Mucosa of descending colon (tissue), 3 donors: ENCODE measurements around the gene ROBO2. TPM values are rescaled to one million over a fixed set of nuclear protein-coding genes. Genes with fewer than 3 reads are reported as not detected.

ENCODE experiments used
- ATAC-seq: fragments of 200-7000 bp; cut with Tn5 transposase; one replicate; pipeline ENCODE4 v1.9.1; 2020; ENCODE audit warnings: mild to moderate bottlenecking, moderate library complexity
- DNase-seq, 3 donors: peaks; one replicate each; pipeline ENCODE4 v3.0.0-alpha.2; 2020
- H3K36me3 ChIP-seq: fragments of 200-600 bp; one replicate; pipeline ENCODE4 v1.8.0; 2021; ENCODE audit warnings: low read depth, mild to moderate bottlenecking
- H3K4me1 ChIP-seq: fragments of 200-600 bp; one replicate; pipeline ENCODE4 v1.8.0; 2021; ENCODE audit warnings: low read depth, mild to moderate bottlenecking
- H3K4me3 ChIP-seq: fragments of 200-600 bp; one replicate; pipeline ENCODE4 v1.8.0; 2021; ENCODE audit warnings: mild to moderate bottlenecking
- H3K9me3 ChIP-seq: fragments of 200-600 bp; one replicate; pipeline ENCODE4 v1.8.0; 2021; ENCODE audit warnings: mild to moderate bottlenecking
- intact Hi-C, 2 donors: fragments of 100-400 bp; cut with DNase I in 1 of 2; cut with micrococcal nuclease in 1 of 2; formaldehyde crosslinking; loops; one replicate each; pipeline versions ENCODE4 v1.11.0 to v1.11.1; 2022; cut with DNase I, micrococcal nuclease
- total RNA-seq, 3 donors: library from RNA; stranded (reverse); fragmentation: NEBNext Ultra II Directional in 2 of 3; extraction: Animal tissue kit (Norgen Biotek cat#: 25700) in 2 of 3; gene quantifications; one replicate each; pipeline versions ENCODE4 v1.2.1 to v1.2.4, GENCODE V29; 2021 to 2023
- TF ChIP-seq, protein P1 (sequence below): fragments of 200-600 bp; IDR thresholded peaks from one replicate; pipeline ENCODE4 v1.8.0; 2022; ENCODE audit warnings: antibody characterized with exemption, mild to moderate bottlenecking
- donor health status: DM: no; HTN: no; CAD: no; lungs with moderate emphysema.
- donor health status: DM: no; HTN: no; CAD: no.
- donor health status: DM: no; HTN: yes; CAD: no.

Gene ROBO2
- total RNA-seq, 3 donors from 2014 or later = 1.3 to 2.1 (median 1.4) TPM

DNA sequence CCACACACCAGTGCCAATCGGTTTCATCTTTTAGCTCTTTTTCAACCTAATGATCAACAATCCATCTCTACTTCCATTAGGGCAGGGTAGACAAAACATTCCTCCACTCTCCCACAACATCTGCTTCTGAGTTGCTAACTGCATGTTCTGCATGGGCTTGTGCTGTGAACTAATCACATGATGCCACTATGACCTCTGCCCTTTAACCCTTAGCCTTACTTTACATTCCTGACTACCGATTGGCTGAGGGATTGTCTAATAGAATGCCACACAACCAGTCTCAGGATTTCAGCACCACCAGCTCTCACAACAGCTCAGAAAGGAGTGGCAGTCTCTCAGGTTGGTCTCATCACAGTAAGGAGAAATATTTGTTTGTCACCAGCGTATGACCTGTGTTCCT is 562.8 kb downstream of the ROBO2 start:
- no peak for ATAC-seq
- no peaks in the 10 kb centered on the region for H3K36me3 ChIP-seq
- intact Hi-C loops = no loop called here
- no peaks in the 10 kb centered on the region for H3K9me3 ChIP-seq
- TF ChIP-seq, protein P1, sequence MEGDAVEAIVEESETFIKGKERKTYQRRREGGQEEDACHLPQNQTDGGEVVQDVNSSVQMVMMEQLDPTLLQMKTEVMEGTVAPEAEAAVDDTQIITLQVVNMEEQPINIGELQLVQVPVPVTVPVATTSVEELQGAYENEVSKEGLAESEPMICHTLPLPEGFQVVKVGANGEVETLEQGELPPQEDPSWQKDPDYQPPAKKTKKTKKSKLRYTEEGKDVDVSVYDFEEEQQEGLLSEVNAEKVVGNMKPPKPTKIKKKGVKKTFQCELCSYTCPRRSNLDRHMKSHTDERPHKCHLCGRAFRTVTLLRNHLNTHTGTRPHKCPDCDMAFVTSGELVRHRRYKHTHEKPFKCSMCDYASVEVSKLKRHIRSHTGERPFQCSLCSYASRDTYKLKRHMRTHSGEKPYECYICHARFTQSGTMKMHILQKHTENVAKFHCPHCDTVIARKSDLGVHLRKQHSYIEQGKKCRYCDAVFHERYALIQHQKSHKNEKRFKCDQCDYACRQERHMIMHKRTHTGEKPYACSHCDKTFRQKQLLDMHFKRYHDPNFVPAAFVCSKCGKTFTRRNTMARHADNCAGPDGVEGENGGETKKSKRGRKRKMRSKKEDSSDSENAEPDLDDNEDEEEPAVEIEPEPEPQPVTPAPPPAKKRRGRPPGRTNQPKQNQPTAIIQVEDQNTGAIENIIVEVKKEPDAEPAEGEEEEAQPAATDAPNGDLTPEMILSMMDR = no peak
- H3K4me1 ChIP-seq = no peaks in the 10 kb centered on the region
- DNase-seq = no peak
- H3K4me3 ChIP-seq = no peak overlapping the region

DNA sequence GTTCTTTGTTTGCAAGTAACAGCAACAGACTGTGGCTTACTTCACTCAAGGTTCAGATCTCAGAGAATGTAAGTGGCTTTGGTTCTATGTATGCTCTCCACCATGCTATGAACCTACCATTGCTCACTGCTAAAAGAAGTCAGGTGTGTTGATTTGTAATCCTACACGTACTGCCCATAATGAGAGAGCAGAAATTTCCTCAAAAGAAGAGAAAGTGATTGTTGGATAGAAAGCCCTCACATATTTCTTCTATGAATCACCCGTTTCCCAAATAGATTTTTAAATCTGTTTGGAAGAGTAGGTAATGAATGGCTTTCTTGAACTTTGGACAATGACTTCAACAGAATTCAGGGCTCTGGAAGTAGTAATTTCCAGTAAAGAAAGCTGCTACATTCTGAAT is 565.4 kb downstream of the ROBO2 start:
- no peaks in the 10 kb centered on the region for H3K4me1 ChIP-seq
- no peaks in the 10 kb centered on the region for H3K9me3 ChIP-seq
- intact Hi-C loops = no loop called here
- H3K36me3 ChIP-seq = no peaks in the 10 kb centered on the region
- TF ChIP-seq, protein P1 = no peak
- no peak overlapping the region for H3K4me3 ChIP-seq
- DNase-seq (no peak), ATAC-seq (no peak)

DNA sequence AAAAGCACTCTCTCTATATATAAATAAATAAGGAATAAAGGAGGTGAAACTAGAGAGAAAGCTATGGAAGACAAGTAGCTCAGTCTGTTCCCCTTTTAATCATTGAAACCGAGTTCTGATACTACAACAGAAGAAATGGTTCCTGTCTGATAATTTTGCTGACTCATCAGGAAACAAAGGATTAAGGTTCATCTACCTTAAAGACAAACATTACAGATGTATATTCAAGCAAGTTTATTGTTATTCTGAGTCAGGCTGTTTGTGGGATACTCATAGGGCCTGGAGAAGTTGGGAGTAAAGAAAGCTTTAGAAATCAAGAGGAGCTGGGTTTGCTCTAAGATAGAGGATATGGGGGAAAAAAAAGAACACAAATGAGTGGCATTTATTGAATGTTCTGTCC is 566.0 kb downstream of the ROBO2 start:
- no peaks in the 10 kb centered on the region for H3K36me3 ChIP-seq
- H3K9me3 ChIP-seq = no peaks in the 10 kb centered on the region
- DNase-seq (no peak), ATAC-seq (peak; percentile 60)
- H3K4me1 ChIP-seq = no peaks in the 10 kb centered on the region
- TF ChIP-seq, protein P1 = no peak
- H3K4me3 ChIP-seq = no peak overlapping the region
- intact Hi-C loops = no loop called here

DNA sequence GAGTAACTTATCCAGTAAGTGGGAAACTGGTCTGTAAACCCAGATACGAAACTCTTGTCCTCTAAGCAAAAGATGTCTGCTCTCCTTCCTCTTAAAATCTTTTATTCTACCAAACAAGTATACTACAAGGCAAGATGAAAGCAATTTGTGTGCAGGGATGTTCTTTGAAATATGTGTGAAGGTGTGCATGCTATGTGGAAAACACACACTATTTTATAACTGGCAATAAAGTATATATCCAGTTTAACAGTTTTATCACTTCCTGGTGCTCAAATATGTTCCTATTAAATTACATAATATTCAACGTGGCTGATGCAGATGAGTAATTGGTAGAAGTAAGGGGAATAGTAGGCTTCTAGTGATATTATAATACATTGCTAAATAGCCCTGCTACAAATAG is 566.5 kb downstream of the ROBO2 start:
- ATAC-seq = peak; percentile 62
- TF ChIP-seq, protein P1 = no peak
- no peaks in the 10 kb centered on the region for H3K36me3 ChIP-seq
- DNase-seq = no peak
- no peaks in the 10 kb centered on the region for H3K4me1 ChIP-seq
- H3K4me3 ChIP-seq = no peak overlapping the region
- H3K9me3 ChIP-seq = no peaks in the 10 kb centered on the region
- intact Hi-C loops = no loop called here

DNA sequence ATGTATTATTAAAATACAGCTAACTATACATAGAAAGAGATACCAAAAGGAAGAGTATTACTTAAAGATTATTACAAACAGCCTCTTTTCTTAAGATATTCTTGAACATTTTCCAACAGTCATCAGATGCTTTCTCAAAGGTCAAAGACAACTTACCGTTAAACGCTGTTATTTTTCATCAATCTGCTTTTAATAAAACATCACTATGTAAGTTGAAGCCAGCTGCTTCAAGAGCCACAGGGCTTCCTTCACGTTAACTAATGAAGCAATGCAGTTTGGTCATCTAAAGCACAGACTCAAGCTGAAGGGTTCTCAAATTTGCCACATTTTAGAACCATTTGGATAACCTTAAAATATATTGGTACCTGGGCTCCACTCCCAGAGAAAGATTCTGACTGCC is 578.8 kb downstream of the ROBO2 start:
- Histone ChIP-seq H3K4me1 (no peaks in the 10 kb centered on the region), H3K4me3 (no peak overlapping the region), H3K9me3 (no peaks in the 10 kb centered on the region), H3K36me3 (no peaks in the 10 kb centered on the region)
- DNase-seq (no peak), ATAC-seq (no peak)
- intact Hi-C loops = no loop called here
- TF ChIP-seq, protein P1 = no peak

DNA sequence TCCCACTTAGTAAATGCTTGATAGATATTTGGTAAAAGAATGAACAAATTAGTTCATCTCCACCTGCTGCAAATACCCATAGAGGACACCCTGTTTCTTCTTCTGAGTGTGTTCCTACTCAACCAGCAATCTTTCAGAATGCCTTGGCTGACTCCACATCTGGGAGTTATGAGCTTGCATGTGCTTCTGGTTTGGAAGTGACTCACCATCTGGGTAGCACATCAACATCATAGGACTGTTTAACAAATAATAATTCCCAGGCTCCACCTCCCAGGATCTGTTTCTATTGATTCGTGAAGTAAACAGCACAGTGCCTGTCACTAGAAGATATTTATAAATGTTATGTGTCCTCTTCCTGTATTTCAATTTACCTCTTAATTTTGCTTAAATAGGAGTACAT is 580.1 kb downstream of the ROBO2 start:
- H3K9me3 ChIP-seq = no peaks in the 10 kb centered on the region
- TF ChIP-seq, protein P1 = no peak
- ATAC-seq (no peak), DNase-seq (no peak)
- no peaks in the 10 kb centered on the region for H3K4me1 ChIP-seq
- H3K36me3 ChIP-seq = no peaks in the 10 kb centered on the region
- H3K4me3 ChIP-seq = no peak overlapping the region
- intact Hi-C loops = no loop called here
